Iris pigment epithelial cell (primary cell): ENCODE measurements around the gene KCNK4.

Experiments used
- DNase-seq: peaks from one replicate; pipeline ENCODE4 v3.0.0-alpha.2; 2011; ENCODE audit warnings: low read depth

Gene KCNK4

GRCh38 chr11:64291752-64292459 lies 804 bp downstream of the KCNK4 start:
- no peak for DNase-seq

GRCh38 chr11:64292460-64293254 lies 1.6 kb downstream of the KCNK4 start:
- DNase-seq = no peak

DNA sequence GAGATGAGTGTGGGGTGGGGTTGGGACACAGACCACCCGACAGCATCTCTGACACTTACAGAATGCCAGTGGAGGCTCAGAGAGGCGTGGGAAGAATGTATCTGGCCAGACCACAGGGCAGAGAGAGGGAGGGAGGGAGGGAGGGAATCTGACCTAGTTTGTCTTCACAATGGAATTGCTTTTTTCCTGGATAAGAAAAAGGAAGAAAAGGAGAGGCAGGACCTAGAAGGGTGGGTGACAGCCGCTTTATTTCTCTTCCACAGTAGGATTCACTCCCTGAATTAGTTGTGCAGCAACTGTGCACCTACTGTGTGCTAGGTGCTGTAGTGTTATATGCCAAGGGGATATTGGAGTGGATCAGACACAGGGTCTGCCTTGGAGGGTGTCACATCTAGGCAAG lies 3.7 kb downstream of the KCNK4 start:
- peak; percentile 38 for DNase-seq

DNA sequence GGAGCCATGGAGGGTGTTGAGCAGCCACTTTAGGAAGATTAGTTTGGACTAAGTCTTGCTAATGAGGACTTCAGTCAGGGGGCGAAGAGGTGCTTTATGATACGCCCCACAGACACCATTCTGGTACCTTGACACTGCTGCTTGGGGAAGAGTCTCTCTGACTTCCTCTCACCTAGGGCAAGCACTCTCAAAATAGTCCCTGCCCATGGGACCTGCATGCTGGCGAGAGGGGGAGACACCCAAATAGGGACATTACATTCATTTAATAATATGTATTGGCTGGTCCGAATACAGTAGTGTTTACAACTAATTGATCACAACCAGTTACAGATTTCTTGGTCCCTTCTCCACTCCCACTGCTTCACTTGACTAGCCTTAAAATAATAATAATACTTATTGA lies 4.7 kb downstream of the KCNK4 start:
- DNase-seq = no peak

GRCh38 chr11:64296236-64296635 lies 5.1 kb downstream of the KCNK4 start:
- DNase-seq = no peak

- no peak for DNase-seq
Observed at GRCh38 chr11:64296830-64297698, 6.0 kb downstream of the KCNK4 start.

DNA sequence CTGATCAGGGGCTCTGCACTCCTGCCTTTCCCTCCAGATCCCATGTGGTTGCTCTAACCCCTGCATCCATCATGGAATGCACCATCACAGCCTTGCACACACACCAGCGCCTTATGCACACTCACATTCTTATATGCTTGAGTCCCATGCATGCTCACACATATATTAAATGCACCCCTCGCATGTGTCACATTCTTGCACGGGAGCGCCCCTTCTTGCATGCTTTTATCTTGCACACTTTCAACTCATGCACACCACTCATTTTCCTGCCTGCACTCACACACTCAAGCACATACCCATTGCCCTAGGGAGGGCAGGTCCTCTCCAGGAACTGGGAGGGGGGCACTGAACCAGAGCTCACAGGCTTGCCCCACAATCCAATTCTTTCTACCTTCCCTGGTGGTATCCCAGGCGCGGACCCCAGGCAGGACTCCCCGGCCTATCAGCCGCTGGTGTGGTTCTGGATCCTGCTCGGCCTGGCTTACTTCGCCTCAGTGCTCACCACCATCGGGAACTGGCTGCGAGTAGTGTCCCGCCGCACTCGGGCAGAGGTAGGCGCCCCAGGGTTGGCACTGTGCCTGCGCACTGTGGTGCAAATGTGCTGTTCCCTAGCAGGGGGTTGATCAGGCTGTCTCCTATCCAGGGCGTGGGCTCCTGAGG lies 6.7 kb downstream of the KCNK4 start:
- DNase-seq = no peak

DNA sequence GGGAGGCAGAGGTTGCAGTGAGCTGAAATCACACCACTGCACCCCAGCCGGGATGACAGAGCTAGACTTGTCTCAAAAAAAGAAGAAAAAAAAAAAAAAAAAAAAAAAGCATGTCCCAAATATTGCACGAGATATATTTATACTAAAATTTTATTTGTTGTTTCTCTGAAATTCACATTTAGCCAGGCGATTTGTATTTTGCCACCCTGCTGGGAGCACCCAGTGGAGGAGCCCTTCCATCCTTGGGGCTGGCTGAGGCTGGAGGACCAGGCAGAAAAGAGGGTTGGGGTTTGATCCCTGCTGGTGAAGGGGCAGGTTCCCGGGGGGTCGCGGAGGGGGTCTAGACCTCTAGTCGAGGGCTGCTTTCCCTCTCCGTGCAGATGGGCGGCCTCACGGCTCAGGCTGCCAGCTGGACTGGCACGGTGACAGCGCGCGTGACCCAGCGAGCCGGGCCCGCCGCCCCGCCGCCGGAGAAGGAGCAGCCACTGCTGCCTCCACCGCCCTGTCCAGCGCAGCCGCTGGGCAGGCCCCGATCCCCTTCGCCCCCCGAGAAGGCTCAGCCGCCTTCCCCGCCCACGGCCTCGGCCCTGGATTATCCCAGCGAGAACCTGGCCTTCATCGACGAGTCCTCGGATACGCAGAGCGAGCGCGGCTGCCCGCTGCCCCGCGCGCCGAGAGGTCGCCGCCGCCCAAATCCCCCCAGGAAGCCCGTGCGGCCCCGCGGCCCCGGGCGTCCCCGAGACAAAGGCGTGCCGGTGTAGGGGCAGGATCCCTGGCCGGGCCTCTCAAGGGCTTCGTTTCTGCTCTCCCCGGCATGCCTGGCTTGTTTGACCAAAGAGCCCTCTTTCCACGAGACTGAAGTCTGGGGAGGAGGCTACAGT lies 8.1 kb downstream of the KCNK4 start:
- DNase-seq = no peak

DNA sequence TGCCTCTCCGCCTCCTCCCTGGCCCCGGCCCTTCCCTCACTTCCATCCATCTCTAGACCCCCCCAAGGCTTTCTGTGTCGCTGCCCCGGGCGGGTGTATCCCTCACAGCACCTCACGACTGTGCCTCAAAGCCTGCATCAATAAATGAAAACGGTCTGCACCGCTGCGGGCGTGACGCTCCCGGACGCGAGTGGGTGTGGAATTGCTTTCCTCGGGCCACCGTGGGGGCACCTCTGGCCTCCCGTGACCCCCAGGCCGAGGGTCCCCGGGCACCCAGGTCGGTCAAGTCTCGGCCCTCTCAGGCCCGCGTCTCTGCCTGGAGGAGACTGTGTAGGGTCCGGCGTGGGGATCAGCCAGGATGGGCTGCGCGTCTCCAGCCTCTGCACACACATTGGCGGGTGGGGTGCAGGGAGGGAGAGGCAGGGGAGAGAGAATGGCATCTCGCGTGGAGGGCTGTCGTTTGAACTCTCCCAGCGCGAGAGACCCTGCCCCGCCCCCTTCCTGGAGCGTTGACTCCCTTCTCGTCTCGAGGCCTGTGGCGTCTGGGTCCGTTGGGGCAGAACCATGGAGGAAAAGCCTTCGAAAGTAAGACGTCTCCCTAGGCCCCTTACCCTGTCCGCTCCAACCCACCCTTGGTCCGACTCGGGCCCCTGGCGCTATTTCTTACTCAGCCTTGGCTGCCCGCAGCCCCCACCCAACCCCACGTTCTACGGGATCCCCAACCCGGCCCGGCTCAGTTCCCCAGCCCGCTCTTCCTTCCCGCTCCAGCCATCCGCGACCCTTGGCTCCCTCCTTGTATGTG lies 8.9 kb downstream of the KCNK4 start, which contains the start of gene CATSPERZ:
TSS of gene CATSPERZ (plus strand) at position 512 of the 802 bp plus-strand sequence. CDS start at position 565, 53 bp downstream.
- no peak for DNase-seq

DNA sequence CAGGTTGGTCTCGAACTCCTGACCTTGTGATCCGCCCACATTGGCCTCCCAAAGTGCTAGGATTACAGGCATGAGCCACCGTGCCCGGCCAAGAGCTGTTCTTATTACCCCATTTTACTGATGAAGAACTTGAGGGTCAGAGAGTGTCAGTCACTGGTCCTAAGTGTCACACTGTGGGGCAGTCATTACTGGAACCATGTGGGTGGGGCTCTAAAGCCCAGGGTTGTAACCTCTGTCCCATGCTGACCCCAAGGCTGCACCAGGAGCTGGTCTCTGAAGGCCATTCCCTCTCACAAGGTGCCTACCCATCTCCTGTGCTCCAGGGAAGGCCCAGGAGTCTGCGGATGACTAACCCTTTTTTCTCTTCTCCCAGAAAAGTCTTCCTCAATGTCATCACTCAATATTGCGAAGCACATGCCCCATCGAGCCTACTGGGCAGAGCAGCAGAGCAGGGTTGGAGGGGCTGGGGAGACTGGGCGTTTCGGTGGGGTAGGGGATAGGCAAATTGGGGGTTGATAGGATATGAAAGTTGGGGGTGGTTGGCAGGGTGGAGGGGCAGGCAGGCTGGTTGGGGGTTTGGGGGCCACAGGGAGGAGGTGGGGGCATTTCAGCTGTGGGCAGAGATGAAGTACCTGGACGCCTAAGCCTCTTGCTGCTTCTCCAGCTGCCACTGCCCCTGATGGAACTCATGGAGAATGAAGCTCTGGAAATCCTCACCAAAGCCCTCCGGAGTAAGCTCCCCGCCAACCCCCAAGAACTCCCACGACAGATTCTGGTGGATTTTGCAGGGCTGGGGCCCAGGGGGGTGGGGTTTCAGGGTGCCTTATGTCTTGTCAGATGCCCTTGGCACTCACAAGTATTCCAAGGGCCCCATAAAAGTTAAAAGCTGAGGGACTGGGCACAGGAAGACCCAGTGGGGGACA lies 12.3 kb downstream of the KCNK4 start:
- DNase-seq = no peak

DNA sequence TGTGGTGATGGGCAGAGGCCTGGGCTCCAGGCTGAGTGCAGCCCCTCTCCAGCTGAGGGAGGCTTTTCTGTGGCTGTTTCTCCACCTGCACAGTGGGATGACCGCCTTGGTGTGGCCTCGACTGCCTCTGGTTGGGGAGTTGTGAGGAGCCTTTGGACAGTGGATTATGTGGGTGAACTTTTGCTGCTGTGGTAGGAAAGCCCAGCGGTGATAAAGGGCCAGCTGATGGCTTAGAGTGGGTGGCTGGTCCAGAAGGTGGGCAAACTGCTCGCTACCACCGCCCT lies 12.9 kb downstream of the KCNK4 start:
- DNase-seq = no peak

- peak; percentile 86 for DNase-seq
Observed at GRCh38 chr11:64304316-64305072, 13.4 kb downstream of the KCNK4 start.

DNA sequence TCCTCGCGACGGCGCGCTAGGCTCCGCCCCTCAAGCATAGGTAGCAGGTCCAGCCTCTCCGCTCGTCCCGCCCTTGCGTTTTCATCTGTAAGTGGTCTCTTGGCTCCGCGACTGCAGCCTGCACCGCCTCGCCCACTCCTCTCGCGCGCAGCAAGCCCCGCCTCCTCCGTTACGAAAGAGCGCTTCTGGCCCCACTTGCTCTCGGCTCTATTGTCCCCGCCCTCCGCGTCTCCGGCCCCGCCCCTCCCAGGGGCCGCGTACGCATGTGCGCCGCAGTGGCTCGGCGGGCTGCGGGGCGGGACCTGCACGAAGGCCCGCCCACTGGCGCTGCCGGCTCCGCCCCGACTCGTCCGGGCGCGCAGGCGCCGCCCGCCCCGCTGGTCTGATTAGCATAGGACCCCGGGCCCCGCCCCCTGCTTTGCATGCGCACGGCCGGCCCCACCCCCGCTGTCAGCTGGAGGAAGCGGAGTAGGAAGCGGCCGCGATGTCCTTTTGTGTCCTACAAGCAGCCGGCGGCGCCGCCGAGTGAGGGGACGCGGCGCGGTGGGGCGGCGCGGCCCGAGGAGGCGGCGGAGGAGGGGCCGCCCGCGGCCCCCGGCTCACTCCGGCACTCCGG lies 14.1 kb downstream of the KCNK4 start, which contains the start of gene ESRRA:
TSS of gene ESRRA (plus strand) at position 450 of the 616 bp plus-strand sequence. CDS start 1,656 bp downstream, outside the sequence.
- DNase-seq = peak; percentile 97

DNA sequence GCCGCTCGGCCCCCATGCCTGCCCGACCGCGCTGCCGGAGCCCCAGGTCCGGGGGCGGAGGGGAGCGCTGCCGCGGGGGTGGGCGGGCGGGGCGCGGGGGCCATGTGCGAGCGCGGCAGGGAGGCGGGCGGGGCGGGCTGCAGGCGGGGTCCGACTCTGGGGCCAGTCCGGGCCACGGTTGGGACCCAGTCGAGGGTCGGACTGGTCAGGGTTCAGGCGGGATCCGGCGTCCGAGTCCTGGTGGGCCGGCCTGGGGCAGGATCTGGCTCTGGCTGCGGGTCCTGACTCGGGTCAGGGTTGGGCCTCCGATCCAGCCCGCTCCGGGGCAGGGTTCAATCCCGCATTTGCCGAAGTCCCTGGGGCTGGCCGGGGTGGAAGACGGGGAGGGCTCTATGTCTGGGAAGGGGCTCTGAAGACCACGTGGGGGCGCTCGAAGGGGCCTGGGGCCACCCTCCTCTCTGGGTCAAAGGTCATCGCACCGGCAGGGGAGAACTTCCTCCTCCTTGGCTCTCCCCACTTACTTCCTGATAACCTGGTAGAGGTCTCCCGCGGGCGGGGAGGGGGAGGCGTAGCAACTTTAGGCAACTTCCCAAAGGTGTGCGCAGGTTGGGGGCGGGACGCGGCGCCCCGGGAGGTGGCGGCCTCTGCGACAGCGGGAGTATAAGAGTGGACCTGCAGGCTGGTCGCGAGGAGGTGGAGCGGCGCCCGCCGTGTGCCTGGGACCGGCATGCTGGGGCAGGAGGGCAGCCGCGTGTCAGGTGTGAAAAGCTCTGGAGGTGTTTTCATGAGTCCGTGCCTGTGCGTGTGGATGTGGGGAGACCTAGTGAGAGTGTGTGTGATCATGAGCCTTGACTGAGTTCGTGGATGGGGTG lies 14.8 kb downstream of the KCNK4 start:
- no peak for DNase-seq

DNA sequence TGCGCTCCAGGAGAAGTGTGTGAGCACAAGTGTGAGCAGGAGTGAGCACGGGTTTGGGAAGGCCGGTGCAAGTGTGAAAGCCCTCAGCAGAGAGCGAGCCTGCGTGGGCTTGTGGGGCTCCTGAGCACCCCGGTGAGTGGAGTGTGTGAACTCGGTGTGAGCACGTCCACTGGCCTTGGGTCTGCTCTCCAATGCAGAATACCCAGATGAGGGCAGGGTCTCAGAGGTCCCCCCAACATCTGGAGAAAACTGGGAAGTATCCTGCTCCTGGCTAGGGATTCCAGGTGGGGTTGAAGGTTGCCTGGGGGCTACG lies 15.4 kb downstream of the KCNK4 start:
- no peak for DNase-seq

DNA sequence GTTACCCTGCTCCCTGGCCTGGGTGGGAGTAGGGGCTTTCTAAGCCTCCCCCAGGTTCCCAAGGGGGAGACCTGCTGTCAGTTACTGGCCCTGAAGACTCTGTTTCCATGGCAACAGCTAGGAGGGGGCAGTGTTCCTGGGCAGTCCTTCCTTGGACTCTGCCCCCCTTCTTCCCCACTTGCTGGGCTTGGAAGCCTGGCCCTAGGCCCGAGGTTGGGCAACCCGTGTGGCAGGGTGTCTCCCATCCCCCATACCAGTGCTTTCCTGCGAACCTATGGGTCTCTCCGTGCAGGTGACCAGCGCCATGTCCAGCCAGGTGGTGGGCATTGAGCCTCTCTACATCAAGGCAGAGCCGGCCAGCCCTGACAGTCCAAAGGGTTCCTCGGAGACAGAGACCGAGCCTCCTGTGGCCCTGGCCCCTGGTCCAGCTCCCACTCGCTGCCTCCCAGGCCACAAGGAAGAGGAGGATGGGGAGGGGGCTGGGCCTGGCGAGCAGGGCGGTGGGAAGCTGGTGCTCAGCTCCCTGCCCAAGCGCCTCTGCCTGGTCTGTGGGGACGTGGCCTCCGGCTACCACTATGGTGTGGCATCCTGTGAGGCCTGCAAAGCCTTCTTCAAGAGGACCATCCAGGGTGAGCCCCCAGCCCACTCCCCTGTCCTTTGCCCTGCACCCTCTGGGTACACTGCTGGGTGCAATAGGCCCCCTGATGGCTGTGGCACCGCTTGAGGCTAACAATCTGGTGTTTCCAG lies 15.9 kb downstream of the KCNK4 start:
- DNase-seq = no peak
